ENCODE data around the gene KLK6. TPM values are rescaled to one million over a fixed set of nuclear protein-coding genes. Genes with fewer than 3 reads are reported as not detected.

The KLK6 gene
- total RNA-seq, 1 donor from 2014 or later: 0.62 TPM

DNA sequence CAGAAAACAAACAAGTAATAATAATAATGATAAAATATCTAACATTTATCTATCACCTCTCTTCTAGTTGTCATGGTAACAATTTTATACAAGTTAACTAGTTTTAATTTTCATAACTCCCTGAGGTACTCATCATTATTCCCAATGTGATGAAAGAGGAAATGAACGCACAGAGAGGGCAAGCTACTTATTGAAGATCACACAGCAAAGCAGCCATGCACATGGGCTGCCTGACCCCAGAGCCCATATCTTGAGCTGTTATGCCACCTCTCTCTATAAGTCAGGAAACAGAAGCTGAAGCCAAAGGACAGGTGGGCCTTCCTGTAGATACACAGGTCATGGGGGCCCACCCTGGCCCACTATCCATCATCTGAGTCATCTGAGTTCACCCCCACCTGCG, 53.3 kb downstream of the KLK6 start:
- no peak for DNase-seq (ENCODE audit: low spot score, unreplicated experiment)
- peaks cover 37% of the 10 kb centered on the region for H3K27me3 Mint-ChIP-seq
- no peak overlapping the region for H3K4me3 Mint-ChIP-seq (ENCODE audit: low read depth)
- H3K27ac Mint-ChIP-seq: no peak overlapping the region
- H3K9me3 Mint-ChIP-seq (ENCODE audit: low read depth): no peaks in the 10 kb centered on the region
- H3K36me3 Mint-ChIP-seq (ENCODE audit: insufficient read depth): no peaks in the 10 kb centered on the region
- TF ChIP-seq CTCF (IDR thresholded peaks at IDR 0.05; ENCODE audit: unreplicated experiment): no peak
- no peaks in the 10 kb centered on the region for H3K4me1 Mint-ChIP-seq (ENCODE audit: low read depth)

DNA sequence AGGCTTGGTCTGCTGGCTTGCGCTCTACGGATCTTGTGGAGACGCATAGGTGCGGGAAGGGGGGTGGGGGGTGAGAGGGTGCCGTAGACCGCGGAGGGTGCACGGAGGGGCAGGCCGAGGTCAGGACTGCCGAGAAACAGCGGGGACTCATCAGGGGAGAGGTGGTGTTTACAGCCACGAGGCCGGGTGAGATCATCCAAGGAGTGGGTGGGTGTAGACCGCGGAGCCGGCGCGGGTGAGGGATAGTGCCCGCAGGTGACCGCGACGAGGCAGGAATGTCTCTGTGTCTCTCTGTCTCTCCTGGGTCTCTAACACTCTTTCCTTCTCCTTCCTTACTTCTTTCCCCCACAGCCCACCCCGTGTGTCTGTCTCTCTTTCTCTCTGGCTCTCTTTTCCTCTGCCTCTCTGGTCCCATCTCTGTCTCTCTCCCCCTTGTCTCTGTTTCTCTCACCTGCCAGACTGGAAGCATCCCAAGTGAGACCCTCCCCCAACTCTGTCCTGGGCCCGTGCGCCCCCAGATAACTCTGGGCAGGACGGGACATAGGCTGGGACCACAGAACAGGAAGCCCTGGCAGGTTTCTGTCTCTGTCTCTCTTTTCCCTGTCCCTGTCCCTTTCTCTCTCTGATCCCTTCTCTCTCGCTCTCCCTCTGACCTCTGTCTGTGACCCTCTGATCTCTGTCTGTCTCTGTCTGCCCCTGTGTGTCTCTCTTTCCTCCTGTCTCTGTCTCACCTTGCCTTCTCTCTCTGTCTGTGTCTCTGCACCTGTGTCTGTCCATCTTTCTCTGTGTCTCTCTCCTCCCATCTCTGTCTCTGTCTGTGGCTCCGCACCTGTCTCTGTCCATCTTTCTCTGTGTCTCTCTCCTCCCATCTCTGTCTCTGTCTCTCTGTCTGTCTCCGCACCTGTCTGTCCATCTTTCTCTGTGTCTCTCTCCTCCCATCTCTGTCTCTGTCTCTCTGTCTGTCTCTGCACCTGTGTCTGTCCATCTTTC, 56.4 kb downstream of the KLK6 start:
- peaks cover 44% of the 10 kb centered on the region for H3K27me3 Mint-ChIP-seq
- H3K9me3 Mint-ChIP-seq (ENCODE audit: low read depth): no peaks in the 10 kb centered on the region
- TF ChIP-seq CTCF (IDR thresholded peaks at IDR 0.05; ENCODE audit: unreplicated experiment): no peak
- no peak overlapping the region for H3K27ac Mint-ChIP-seq
- no peaks in the 10 kb centered on the region for H3K36me3 Mint-ChIP-seq (ENCODE audit: insufficient read depth)
- H3K4me1 Mint-ChIP-seq (ENCODE audit: low read depth): peaks cover 1% of the 10 kb centered on the region
- no peak overlapping the region for H3K4me3 Mint-ChIP-seq (ENCODE audit: low read depth)
- DNase-seq (ENCODE audit: low spot score, unreplicated experiment): no peak

GRCh38 chr19:50912102-50912599, 57.2 kb downstream of the KLK6 start:
- no peak overlapping the region for H3K27ac Mint-ChIP-seq
- no peak overlapping the region for H3K4me3 Mint-ChIP-seq (ENCODE audit: low read depth)
- no peaks in the 10 kb centered on the region for H3K36me3 Mint-ChIP-seq (ENCODE audit: insufficient read depth)
- H3K4me1 Mint-ChIP-seq (ENCODE audit: low read depth): peaks cover 1% of the 10 kb centered on the region
- no peak for TF ChIP-seq CTCF (IDR thresholded peaks at IDR 0.05; ENCODE audit: unreplicated experiment)
- H3K27me3 Mint-ChIP-seq: peaks cover 49% of the 10 kb centered on the region
- H3K9me3 Mint-ChIP-seq (ENCODE audit: low read depth): no peaks in the 10 kb centered on the region
- no peak for DNase-seq (ENCODE audit: low spot score, unreplicated experiment)

DNA sequence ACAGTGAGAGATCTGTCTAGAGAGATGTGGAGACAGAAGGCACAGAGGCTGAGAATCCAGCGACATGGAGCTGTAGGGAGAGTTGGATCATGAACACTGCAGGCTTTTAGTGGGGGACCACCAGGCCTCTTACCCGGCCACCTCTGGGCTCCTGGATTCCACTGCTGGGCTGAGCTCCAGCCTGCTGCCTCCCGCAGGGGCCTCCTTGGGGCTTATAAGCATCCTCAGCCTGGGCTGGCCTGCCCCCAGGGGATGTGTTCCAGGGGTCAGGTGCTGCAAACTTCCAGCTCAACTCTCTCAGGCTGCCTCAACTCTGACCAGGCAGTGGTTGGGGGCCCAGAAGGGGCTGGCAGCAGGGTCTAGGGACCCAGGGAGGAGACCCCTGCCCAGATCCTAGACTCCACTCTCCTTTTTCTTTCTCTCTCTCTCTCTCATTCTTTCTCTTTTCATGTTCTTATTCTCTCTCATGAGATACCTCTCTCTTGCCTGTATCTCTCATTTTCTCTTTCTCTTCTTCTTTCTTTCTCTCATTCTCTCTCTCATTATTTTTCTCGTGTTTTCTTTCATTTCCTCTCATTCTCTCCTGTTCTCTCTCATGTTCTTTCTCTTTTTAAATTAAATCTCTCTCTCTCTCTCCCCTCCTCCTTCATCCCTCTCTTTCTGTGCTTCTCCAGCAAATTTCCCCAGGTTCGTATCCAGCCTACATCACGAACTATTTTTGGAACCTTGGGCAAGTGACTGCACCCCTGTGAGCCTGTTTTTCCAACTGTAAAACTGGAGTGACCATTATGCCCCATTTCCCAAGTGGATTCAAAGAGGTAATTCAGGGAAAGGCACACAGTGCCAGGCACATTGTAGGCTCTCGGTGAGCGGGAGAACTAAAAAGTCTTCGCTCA, 57.9 kb downstream of the KLK6 start, which contains the start of gene KLK4:
TSS of gene KLK4 (minus strand) at position 190 of the 896 bp plus-strand sequence. CDS start 657 bp downstream, outside the sequence.
- no peak within 1 kb of the TSS for H3K4me3 Mint-ChIP-seq (ENCODE audit: low read depth)
- no peak within 1 kb of the TSS for H3K27ac Mint-ChIP-seq
- no peak for DNase-seq (ENCODE audit: low spot score, unreplicated experiment)
- peaks cover 49% of the 10 kb centered on the region for H3K27me3 Mint-ChIP-seq
- TF ChIP-seq CTCF (IDR thresholded peaks at IDR 0.05; ENCODE audit: unreplicated experiment): no peak
- H3K4me1 Mint-ChIP-seq (ENCODE audit: low read depth): peaks cover 1% of the 10 kb centered on the region
- no peaks in the 10 kb centered on the region for H3K9me3 Mint-ChIP-seq (ENCODE audit: low read depth)
- H3K36me3 Mint-ChIP-seq (ENCODE audit: insufficient read depth): no peaks in the 10 kb centered on the region

DNA sequence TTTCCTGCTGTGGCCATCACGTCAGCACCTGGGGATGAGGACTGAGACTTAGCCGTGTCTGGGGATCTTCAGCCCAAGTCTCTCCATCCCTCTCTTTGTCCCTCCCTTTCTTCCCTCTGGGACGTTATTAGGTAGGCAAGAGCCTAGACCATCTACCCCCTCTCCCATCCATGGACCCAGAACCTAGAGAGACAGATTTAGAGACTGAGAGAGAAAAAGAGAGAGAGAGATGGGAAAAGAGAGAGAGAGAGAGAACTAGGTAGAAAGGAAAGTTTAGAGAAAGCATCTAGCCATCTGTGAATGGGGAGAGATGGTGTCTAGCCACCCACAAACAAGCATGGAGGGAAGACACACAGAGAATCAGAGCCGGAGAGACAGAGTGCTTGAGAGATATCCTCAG, 58.7 kb downstream of the KLK6 start:
- Mint-ChIP-seq H3K36me3 (ENCODE audit: insufficient read depth) (no peaks in the 10 kb centered on the region), H3K9me3 (ENCODE audit: low read depth) (no peaks in the 10 kb centered on the region), H3K4me3 (ENCODE audit: low read depth) (no peak overlapping the region), H3K27ac (no peak overlapping the region), H3K4me1 (ENCODE audit: low read depth) (peaks cover 1% of the 10 kb centered on the region), H3K27me3 (peaks cover 52% of the 10 kb centered on the region)
- DNase-seq (ENCODE audit: low spot score, unreplicated experiment): no peak
- TF ChIP-seq CTCF (IDR thresholded peaks at IDR 0.05; ENCODE audit: unreplicated experiment): no peak
